Neural progenitor cell (in vitro differentiated cells): ENCODE data around the gene ABHD2. TPM values are rescaled to one million over a fixed set of nuclear protein-coding genes. Genes with fewer than 3 reads are reported as not detected.

Experiments used
- DNase-seq: peaks from one replicate; pipeline ENCODE4 v3.0.0-alpha.2; 2016; ENCODE audit warnings: low spot score
- H2AFZ ChIP-seq: fragments of 200-600 bp; sonication (generic); replicated peaks from 2 replicates; pipeline ENCODE4 v1.6.1; 2016; ENCODE audit warnings: antibody characterized with exemption
- H3F3A ChIP-seq: fragments of 200-600 bp; sonication (generic); 2 replicates; pipeline ENCODE4 v1.6.1; 2016; ENCODE audit warnings: antibody characterized with exemption, low read depth
- H3K27ac ChIP-seq: fragments of 200-600 bp; sonication (generic); 2 replicates; pipeline ENCODE4 v1.5.1; 2016; ENCODE audit warnings: mild to moderate bottlenecking
- H3K27me3 ChIP-seq: fragments of 200-600 bp; sonication (generic); 2 replicates; pipeline ENCODE4 v1.6.1; 2016; ENCODE audit warnings: mild to moderate bottlenecking, moderate library complexity
- H3K36me3 ChIP-seq: fragments of 200-600 bp; sonication (generic); 2 replicates; pipeline ENCODE4 v1.5.1; 2016
- H3K4me1 ChIP-seq: fragments of 200-600 bp; sonication (generic); 2 replicates; pipeline ENCODE4 v1.6.1; 2016; ENCODE audit warnings: mixed run types
- H3K4me2 ChIP-seq: fragments of 200-600 bp; sonication (generic); 2 replicates; pipeline ENCODE4 v1.6.1; 2016
- H3K4me3 ChIP-seq: fragments of 200-600 bp; sonication (generic); 2 replicates; pipeline ENCODE4 v1.5.1; 2016
- H3K79me2 ChIP-seq: fragments of 200-600 bp; sonication (generic); 2 replicates; pipeline ENCODE4 v1.6.1; 2016; ENCODE audit warnings: low read depth
- H3K9ac ChIP-seq: fragments of 200-600 bp; sonication (generic); 2 replicates; pipeline ENCODE4 v1.6.1; 2016
- H3K9me3 ChIP-seq: fragments of 200-600 bp; sonication (generic); 2 replicates; pipeline ENCODE4 v1.5.1; 2016; ENCODE audit warnings: low read depth
- H4K20me1 ChIP-seq: fragments of 200-600 bp; sonication (generic); 2 replicates; pipeline ENCODE4 v1.6.1; 2016; ENCODE audit warnings: low read depth
- H3K27ac Mint-ChIP-seq: 3 replicates; pipeline ENCODE4 v1.8.0; 2021; ENCODE audit warnings: mixed read lengths
- H3K27me3 Mint-ChIP-seq: 2 replicates; pipeline ENCODE4 v1.8.0; 2022; ENCODE audit warnings: low read depth, mild to moderate bottlenecking, inconsistent platforms, moderate library complexity, mixed read lengths; ENCODE audit not compliant: insufficient read depth
- H3K36me3 Mint-ChIP-seq: 3 replicates; pipeline ENCODE4 v1.8.0; 2021; ENCODE audit warnings: mixed read lengths
- H3K4me1 Mint-ChIP-seq: 3 replicates; pipeline ENCODE4 v1.8.0; 2021; ENCODE audit warnings: mixed read lengths
- H3K4me3 Mint-ChIP-seq: 3 replicates; pipeline ENCODE4 v1.8.0; 2021; ENCODE audit warnings: mild to moderate bottlenecking, moderate library complexity, mixed read lengths
- H3K9me3 Mint-ChIP-seq: 3 replicates; pipeline ENCODE4 v1.8.0; 2020; ENCODE audit warnings: mixed read lengths
- EZH2 ChIP-seq: fragments of 200-600 bp; sonication (generic); IDR thresholded peaks from 2 replicates; pipeline ENCODE4 v1.6.1; 2017; ENCODE audit warnings: antibody characterized with exemption, mild to moderate bottlenecking, moderate library complexity
- EZH2phosphoT487 ChIP-seq: fragments of 200-600 bp; sonication (generic); IDR thresholded peaks from 2 replicates; pipeline ENCODE4 v1.6.1; 2017; ENCODE audit warnings: antibody characterized with exemption
- total RNA-seq: library from RNA; depleted of rRNA; stranded (reverse); fragments of >200 nt; gene quantifications from 2 replicates; pipeline ENCODE4 v1.2.3, GENCODE V29; 2015; ENCODE audit warnings: low replicate concordance
- TF ChIP-seq, protein P1 (sequence below): fragments of 200-600 bp; sonication (generic); IDR thresholded peaks from 2 replicates; pipeline ENCODE4 v1.5.1; 2017; ENCODE audit warnings: antibody characterized with exemption, mild to moderate bottlenecking

The ABHD2 gene
- total RNA-seq, 1 donor from 2014 or later, result 10.9 TPM

DNA sequence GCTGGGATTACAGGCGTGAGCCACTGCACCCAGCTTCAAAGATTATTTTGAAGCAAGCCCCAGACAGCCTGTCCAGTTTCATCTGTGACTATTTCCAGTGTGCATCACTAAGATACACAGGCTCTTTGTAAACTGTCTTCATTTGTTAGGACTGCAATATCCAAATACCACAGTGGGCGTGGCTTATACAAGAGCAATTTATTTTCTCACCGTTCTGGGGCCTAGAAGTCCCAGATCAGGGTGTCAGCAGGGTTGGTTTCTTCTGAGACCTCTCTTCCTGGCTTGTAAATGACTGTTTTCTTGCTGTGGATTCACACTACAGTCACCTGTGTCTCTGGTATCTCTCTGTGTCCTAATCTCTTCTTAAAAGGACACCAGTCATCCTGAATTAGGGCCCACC, 73.4 kb downstream of the ABHD2 start:
- Mint-ChIP-seq H3K4me1 (peaks cover 18% of the 10 kb centered on the region), H3K4me3 (no peak overlapping the region), H3K27me3 (no peaks in the 10 kb centered on the region), H3K27ac (no peak overlapping the region), H3K36me3 (peaks cover 2% of the 10 kb centered on the region), H3K9me3 (no peaks in the 10 kb centered on the region)
- no peak overlapping the region for H3K4me2 ChIP-seq
- H3K27ac ChIP-seq, result no peak overlapping the region
- H3K36me3 ChIP-seq, result no peaks in the 10 kb centered on the region
- peaks cover 4% of the 10 kb centered on the region for H3F3A ChIP-seq
- no peaks in the 10 kb centered on the region for H3K27me3 ChIP-seq
- no peak overlapping the region for H3K4me3 ChIP-seq
- no peaks in the 10 kb centered on the region for H4K20me1 ChIP-seq
- TF ChIP-seq EZH2phosphoT487 (no peak), EZH2 (no peak)
- TF ChIP-seq, protein P1, sequence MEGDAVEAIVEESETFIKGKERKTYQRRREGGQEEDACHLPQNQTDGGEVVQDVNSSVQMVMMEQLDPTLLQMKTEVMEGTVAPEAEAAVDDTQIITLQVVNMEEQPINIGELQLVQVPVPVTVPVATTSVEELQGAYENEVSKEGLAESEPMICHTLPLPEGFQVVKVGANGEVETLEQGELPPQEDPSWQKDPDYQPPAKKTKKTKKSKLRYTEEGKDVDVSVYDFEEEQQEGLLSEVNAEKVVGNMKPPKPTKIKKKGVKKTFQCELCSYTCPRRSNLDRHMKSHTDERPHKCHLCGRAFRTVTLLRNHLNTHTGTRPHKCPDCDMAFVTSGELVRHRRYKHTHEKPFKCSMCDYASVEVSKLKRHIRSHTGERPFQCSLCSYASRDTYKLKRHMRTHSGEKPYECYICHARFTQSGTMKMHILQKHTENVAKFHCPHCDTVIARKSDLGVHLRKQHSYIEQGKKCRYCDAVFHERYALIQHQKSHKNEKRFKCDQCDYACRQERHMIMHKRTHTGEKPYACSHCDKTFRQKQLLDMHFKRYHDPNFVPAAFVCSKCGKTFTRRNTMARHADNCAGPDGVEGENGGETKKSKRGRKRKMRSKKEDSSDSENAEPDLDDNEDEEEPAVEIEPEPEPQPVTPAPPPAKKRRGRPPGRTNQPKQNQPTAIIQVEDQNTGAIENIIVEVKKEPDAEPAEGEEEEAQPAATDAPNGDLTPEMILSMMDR, result no peak
- H3K9me3 ChIP-seq, result no peaks in the 10 kb centered on the region
- DNase-seq, result no peak
- no peaks in the 10 kb centered on the region for H3K79me2 ChIP-seq
- H3K9ac ChIP-seq, result no peak overlapping the region
- no peak overlapping the region for H2AFZ ChIP-seq
- peaks cover 22% of the 10 kb centered on the region for H3K4me1 ChIP-seq

DNA sequence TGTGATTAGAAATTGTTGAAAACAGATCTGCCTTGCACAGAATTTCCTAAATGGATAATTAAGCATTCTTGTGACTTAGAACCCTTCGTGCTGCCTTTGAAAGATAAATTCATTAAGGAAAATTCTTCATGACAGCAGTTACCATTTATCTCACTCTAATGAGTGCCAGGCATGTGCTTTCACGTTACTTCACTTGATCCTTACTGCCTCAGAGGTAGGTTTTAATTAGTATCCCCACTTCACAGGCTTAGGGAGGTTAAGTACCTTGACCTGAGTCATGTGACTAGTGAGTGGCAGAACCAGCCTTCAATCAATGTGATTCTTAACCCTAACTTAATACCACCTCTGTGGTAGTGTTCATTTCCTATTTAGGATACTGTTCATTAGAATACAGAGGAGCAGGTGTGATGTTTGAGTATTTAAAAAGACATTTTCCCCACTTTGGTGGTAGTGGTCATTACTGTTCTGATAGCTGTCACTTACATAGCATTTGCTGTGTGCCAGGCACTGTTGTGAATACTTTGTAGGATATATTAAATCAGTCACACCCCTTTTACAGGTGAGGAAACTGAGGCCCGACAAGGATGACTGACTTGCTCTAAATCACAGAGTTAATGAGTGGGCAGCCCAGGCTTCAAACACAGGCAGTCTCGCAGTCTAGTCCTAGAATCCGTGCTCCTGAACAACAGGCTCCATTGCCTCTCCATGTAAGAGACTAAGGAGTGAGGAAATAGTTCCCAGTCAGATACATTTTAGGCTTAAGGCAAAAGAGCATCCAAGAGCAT, 75.2 kb downstream of the ABHD2 start:
- Mint-ChIP-seq H3K27ac (no peak overlapping the region), H3K36me3 (no peaks in the 10 kb centered on the region), H3K4me1 (peaks cover 29% of the 10 kb centered on the region), H3K4me3 (no peak overlapping the region), H3K27me3 (no peaks in the 10 kb centered on the region), H3K9me3 (no peaks in the 10 kb centered on the region)
- no peak overlapping the region for H3K9ac ChIP-seq
- H3K4me3 ChIP-seq, result no peak overlapping the region
- no peaks in the 10 kb centered on the region for H3K9me3 ChIP-seq
- H4K20me1 ChIP-seq, result no peaks in the 10 kb centered on the region
- TF ChIP-seq EZH2phosphoT487 (no peak), EZH2 (no peak)
- DNase-seq, result peak; percentile 40
- peaks cover 4% of the 10 kb centered on the region for H3F3A ChIP-seq
- no peaks in the 10 kb centered on the region for H3K36me3 ChIP-seq
- no peak overlapping the region for H3K27ac ChIP-seq
- no peaks in the 10 kb centered on the region for H3K27me3 ChIP-seq
- no peak overlapping the region for H2AFZ ChIP-seq
- H3K4me2 ChIP-seq, result no peak overlapping the region
- H3K4me1 ChIP-seq, result peaks cover 22% of the 10 kb centered on the region
- no peaks in the 10 kb centered on the region for H3K79me2 ChIP-seq

DNA sequence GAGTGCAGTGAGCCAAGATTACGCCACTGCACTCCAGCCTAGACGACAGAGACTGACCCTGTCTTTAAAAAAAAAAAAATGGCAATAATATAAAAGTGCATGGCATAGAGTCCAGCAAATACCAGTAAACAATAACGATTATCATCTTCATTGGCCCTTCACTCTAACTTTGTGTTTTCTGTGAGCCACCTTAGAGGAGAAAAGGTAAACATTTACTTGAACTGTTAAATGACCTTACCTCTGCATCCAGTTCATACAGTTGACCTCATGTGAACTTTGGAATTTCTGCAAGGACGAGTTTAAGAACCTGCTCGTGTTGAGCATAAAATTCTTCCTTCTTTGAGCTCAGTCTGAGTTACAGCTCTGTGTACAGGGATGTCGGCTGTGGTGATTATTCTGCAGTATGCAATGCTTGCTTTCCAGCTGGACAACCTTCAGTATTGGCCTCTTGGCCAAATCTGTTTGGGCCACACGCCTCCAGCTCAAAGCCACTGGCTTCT, 76.5 kb downstream of the ABHD2 start:
- Mint-ChIP-seq H3K9me3 (no peaks in the 10 kb centered on the region), H3K4me1 (peaks cover 29% of the 10 kb centered on the region), H3K27me3 (no peaks in the 10 kb centered on the region), H3K4me3 (no peak overlapping the region), H3K27ac (no peak overlapping the region), H3K36me3 (no peaks in the 10 kb centered on the region)
- H3K9me3 ChIP-seq, result no peaks in the 10 kb centered on the region
- TF ChIP-seq, protein P1, result no peak
- TF ChIP-seq EZH2 (no peak), EZH2phosphoT487 (no peak)
- peaks cover 4% of the 10 kb centered on the region for H3F3A ChIP-seq
- H3K36me3 ChIP-seq, result no peaks in the 10 kb centered on the region
- no peaks in the 10 kb centered on the region for H3K27me3 ChIP-seq
- no peak for DNase-seq
- H3K4me3 ChIP-seq, result no peak overlapping the region
- no peaks in the 10 kb centered on the region for H4K20me1 ChIP-seq
- peaks cover 22% of the 10 kb centered on the region for H3K4me1 ChIP-seq
- no peak overlapping the region for H3K4me2 ChIP-seq
- no peak overlapping the region for H3K27ac ChIP-seq
- no peaks in the 10 kb centered on the region for H3K79me2 ChIP-seq
- H3K9ac ChIP-seq, result no peak overlapping the region
- no peak overlapping the region for H2AFZ ChIP-seq

GRCh38 chr15:89165677-89166076, 77.4 kb downstream of the ABHD2 start:
- Mint-ChIP-seq H3K4me1 (peaks cover 29% of the 10 kb centered on the region), H3K27me3 (no peaks in the 10 kb centered on the region), H3K36me3 (no peaks in the 10 kb centered on the region), H3K4me3 (no peak overlapping the region), H3K27ac (peak overlapping the region; percentile 48), H3K9me3 (no peaks in the 10 kb centered on the region)
- H3K9ac ChIP-seq, result no peak overlapping the region
- H4K20me1 ChIP-seq, result no peaks in the 10 kb centered on the region
- no peak overlapping the region for H2AFZ ChIP-seq
- H3K4me3 ChIP-seq, result no peak overlapping the region
- H3K79me2 ChIP-seq, result no peaks in the 10 kb centered on the region
- no peaks in the 10 kb centered on the region for H3K27me3 ChIP-seq
- no peaks in the 10 kb centered on the region for H3K9me3 ChIP-seq
- DNase-seq, result peak; percentile 22
- peaks cover 22% of the 10 kb centered on the region for H3K4me1 ChIP-seq
- H3F3A ChIP-seq, result peaks cover 4% of the 10 kb centered on the region
- H3K27ac ChIP-seq, result no peak overlapping the region
- no peaks in the 10 kb centered on the region for H3K36me3 ChIP-seq
- TF ChIP-seq EZH2 (no peak), EZH2phosphoT487 (no peak)
- TF ChIP-seq, protein P1, result no peak
- peak overlapping the region; percentile 17 for H3K4me2 ChIP-seq
